ENCODE data around the gene FERMT1. TPM values are rescaled to one million over a fixed set of nuclear protein-coding genes. Genes with fewer than 3 reads are reported as not detected.

FERMT1 gene
- total RNA-seq, 1 donor from 2014 or later = 0.27 TPM

DNA sequence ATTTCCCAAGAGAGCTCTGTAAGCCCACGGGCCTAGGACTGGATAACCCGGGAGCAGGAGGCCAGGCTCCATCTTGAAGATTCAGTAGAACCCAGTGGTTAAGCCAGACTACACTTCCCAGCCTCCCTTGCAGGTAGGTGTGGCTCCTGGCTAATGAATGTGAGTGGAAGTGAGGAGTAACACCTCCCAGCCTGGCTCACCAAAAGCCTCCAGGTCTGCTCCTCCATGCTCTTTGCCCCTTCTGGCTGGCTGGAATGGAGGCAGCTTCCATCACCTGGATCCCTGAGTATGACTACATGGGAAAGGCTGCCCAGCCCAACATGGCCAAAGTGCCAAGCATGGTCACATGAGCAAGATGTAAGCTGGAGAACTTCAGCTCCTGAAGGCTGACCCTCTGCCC lies 78.7 kb downstream of the FERMT1 start:
- no peak for TF ChIP-seq CTCF (IDR thresholded peaks at IDR 0.05)
- no peak overlapping the region for H3K4me3 Mint-ChIP-seq (ENCODE audit: unreplicated experiment)
- peaks cover 23% of the 10 kb centered on the region for H3K36me3 Mint-ChIP-seq (ENCODE audit: unreplicated experiment)
- H3K27ac Mint-ChIP-seq (ENCODE audit: unreplicated experiment) = no peak overlapping the region
- no peaks in the 10 kb centered on the region for H3K4me1 Mint-ChIP-seq (ENCODE audit: unreplicated experiment)
- peaks cover 3% of the 10 kb centered on the region for H3K9me3 Mint-ChIP-seq (ENCODE audit: unreplicated experiment)
- DNase-seq (ENCODE audit: extremely low spot score, unreplicated experiment) = peak; percentile 38
- H3K27me3 Mint-ChIP-seq (ENCODE audit: unreplicated experiment) = no peaks in the 10 kb centered on the region

GRCh38 chr20:6041808-6042265 lies 81.0 kb downstream of the FERMT1 start:
- no peak overlapping the region for H3K27ac Mint-ChIP-seq (ENCODE audit: unreplicated experiment)
- no peaks in the 10 kb centered on the region for H3K9me3 Mint-ChIP-seq (ENCODE audit: unreplicated experiment)
- no peaks in the 10 kb centered on the region for H3K4me1 Mint-ChIP-seq (ENCODE audit: unreplicated experiment)
- H3K4me3 Mint-ChIP-seq (ENCODE audit: unreplicated experiment) = no peak overlapping the region
- no peaks in the 10 kb centered on the region for H3K27me3 Mint-ChIP-seq (ENCODE audit: unreplicated experiment)
- peaks cover 26% of the 10 kb centered on the region for H3K36me3 Mint-ChIP-seq (ENCODE audit: unreplicated experiment)
- DNase-seq (ENCODE audit: extremely low spot score, unreplicated experiment) = no peak
- no peak for TF ChIP-seq CTCF (IDR thresholded peaks at IDR 0.05)

DNA sequence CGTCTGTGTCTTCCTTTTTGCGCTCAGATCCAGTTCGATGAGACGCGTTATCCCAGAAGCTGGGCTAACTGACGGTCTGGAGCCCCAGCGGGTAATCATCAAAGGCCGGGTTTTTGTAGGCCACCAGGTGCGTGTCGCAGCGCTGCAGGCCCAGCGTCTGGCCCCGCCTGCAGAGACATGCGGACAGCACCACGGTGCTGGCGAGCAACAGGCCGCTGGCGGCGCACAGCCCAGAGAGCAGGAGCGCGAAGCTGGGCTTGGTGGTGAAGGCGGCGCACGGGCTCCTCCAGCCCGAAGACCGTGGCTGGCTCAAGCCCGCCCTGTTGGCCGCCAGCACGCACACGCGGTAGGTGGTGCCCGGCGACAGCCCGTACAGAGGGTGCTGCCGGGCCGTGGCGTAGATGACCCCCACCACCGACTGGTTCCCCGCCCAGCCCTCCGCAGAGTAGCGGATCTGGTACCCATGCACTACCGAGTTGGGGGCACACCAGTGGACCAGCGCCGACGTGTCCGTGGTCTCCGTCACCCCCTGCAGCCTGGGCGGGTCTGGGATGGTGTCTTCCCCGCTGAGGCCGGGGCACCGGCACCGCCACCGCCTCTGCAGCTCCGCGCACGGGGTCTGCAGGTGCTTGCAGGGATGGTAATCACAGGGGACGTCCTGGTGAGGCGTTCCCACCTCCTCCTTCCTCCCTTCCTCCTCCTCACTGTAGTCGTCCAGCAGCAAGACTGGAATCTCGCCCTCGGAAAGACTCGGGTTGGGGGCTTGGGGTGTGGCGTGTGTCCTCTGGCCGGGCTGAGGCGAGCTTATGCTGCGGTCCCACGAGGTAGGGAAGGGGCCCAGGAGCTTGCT lies 81.6 kb downstream of the FERMT1 start:
- Mint-ChIP-seq H3K27me3 (ENCODE audit: unreplicated experiment) (no peaks in the 10 kb centered on the region), H3K36me3 (ENCODE audit: unreplicated experiment) (peaks cover 30% of the 10 kb centered on the region), H3K9me3 (ENCODE audit: unreplicated experiment) (no peaks in the 10 kb centered on the region), H3K4me3 (ENCODE audit: unreplicated experiment) (no peak overlapping the region), H3K4me1 (ENCODE audit: unreplicated experiment) (no peaks in the 10 kb centered on the region), H3K27ac (ENCODE audit: unreplicated experiment) (no peak overlapping the region)
- DNase-seq (ENCODE audit: extremely low spot score, unreplicated experiment) = no peak
- TF ChIP-seq CTCF (IDR thresholded peaks at IDR 0.05) = no peak

- H3K27ac Mint-ChIP-seq (ENCODE audit: unreplicated experiment) = no peak overlapping the region
- no peak for DNase-seq (ENCODE audit: extremely low spot score, unreplicated experiment)
- no peak for TF ChIP-seq CTCF (IDR thresholded peaks at IDR 0.05)
- H3K36me3 Mint-ChIP-seq (ENCODE audit: unreplicated experiment) = peaks cover 31% of the 10 kb centered on the region
- H3K4me3 Mint-ChIP-seq (ENCODE audit: unreplicated experiment) = no peak overlapping the region
- H3K4me1 Mint-ChIP-seq (ENCODE audit: unreplicated experiment) = no peaks in the 10 kb centered on the region
- H3K27me3 Mint-ChIP-seq (ENCODE audit: unreplicated experiment) = no peaks in the 10 kb centered on the region
- no peaks in the 10 kb centered on the region for H3K9me3 Mint-ChIP-seq (ENCODE audit: unreplicated experiment)
These were observed 82.3 kb downstream of the FERMT1 start for GRCh38 chr20:6040540-6040939.

DNA sequence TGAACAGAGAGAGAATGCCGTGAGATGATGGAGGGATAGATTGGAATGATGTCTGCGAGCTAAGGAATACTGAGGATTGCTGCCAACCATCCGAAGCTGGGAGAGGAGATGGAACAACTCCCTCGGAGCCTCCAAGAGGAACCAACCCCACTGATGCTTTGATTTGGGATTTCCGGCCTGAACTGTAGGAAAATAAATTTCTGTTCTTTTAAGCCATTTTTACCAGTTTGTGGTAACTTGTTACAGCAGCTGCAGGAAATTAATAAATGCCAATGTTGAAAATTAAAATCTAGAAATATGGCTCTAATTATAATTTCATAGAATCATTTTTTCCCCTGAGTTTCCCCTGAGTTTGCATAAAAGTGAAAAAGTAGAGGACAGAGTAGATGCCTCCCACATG lies 83.1 kb downstream of the FERMT1 start:
- Mint-ChIP-seq H3K4me1 (ENCODE audit: unreplicated experiment) (no peaks in the 10 kb centered on the region), H3K9me3 (ENCODE audit: unreplicated experiment) (no peaks in the 10 kb centered on the region), H3K27ac (ENCODE audit: unreplicated experiment) (no peak overlapping the region), H3K36me3 (ENCODE audit: unreplicated experiment) (peaks cover 34% of the 10 kb centered on the region), H3K4me3 (ENCODE audit: unreplicated experiment) (no peak overlapping the region), H3K27me3 (ENCODE audit: unreplicated experiment) (no peaks in the 10 kb centered on the region)
- TF ChIP-seq CTCF (IDR thresholded peaks at IDR 0.05) = no peak
- no peak for DNase-seq (ENCODE audit: extremely low spot score, unreplicated experiment)

Data from osteocyte (in vitro differentiated cells).